ENCODE data around the gene LMX1B.

LMX1B gene

DNA sequence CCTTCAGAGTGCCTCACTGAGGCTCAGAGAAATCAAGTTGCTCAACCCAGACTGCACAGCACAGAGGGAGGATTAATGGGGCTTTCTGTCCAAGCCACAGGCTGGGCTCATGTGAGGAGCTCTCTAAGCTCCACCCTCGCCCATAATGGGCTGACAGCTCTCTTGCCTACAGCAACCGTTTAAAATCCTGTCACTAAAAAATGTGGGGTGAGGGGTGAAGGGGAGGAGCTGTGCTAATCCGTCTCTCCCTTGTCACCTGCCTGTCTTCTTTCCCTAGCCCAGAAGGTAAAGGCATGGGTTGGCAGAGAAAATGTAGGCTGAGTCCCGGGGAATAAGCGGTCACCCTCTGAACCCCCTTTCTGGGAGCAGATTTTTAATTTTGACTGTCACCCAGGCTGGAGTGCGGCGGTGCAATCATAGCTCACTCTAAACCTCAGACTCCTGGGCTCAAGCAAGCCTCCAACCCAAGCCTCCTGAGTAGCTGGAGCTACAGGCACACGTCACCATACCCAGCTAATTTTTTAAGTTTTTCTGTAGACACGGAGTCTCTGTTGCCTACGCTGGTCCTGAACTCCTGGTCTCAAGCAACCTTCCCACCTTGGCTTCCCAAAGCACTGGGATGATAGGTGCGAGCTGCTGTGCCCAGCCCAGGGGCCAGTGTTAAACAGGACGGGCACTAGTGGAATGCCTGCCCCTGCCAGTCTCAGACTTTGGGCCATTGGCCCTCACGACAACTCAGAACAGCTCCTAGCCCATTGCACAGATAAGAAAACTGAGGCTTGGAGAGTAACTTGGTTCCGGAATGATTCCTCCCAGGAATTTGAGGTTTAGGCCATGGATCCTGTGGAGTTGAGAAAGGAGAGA lies 89.5 kb downstream of the LMX1B start:
- Histone ChIP-seq H4K12ac (ENCODE audit: low read depth, low read length) (no peak overlapping the region), H3K9me3 (ENCODE audit: insufficient read depth, low read depth, low read length) (peaks cover 2% of the 10 kb centered on the region), H3K23ac (ENCODE audit: low read length) (no peak overlapping the region), H2AK5ac (ENCODE audit: low read length) (no peak overlapping the region), H3K27ac (ENCODE audit: low read depth, low read length) (no peak overlapping the region), H2AFZ (ENCODE audit: insufficient read depth, low read length, poor library complexity) (no peak overlapping the region), H3K4me3 (ENCODE audit: low read depth, low read length) (no peak overlapping the region), H2BK5ac (ENCODE audit: low read depth, low read length, poor library complexity) (no peak overlapping the region), H2BK12ac (ENCODE audit: low read length) (no peak overlapping the region), H3K36me3 (ENCODE audit: control insufficient read depth in 1 of 2, insufficient read depth in 2 of 2, low read length in 2 of 2) (no peaks in the 10 kb centered on the region), H3K79me1 (ENCODE audit: low read length) (no peaks in the 10 kb centered on the region), H3K4ac (ENCODE audit: low read depth, low read length) (no peak overlapping the region), H3K4me2 (ENCODE audit: low read length) (no peak overlapping the region), H3K18ac (ENCODE audit: low read length) (no peak overlapping the region), H3K4me1 (ENCODE audit: control insufficient read depth in 1 of 2, insufficient read depth in 2 of 2, low read length in 2 of 2) (peaks cover 5 to 11% of the 10 kb centered on the region in 2 experiments), H3K14ac (ENCODE audit: low read length) (no peak overlapping the region), H3K9ac (ENCODE audit: low read length) (no peak overlapping the region), H2BK120ac (ENCODE audit: insufficient read depth, low read length, poor library complexity) (no peak overlapping the region), H4K91ac (ENCODE audit: low read depth, low read length) (no peak overlapping the region), H3K79me2 (ENCODE audit: control insufficient read depth, insufficient read depth, low read length, poor library complexity) (no peaks in the 10 kb centered on the region), H3K27me3 (ENCODE audit: insufficient read depth, low read length) (no peaks in the 10 kb centered on the region), H4K8ac (ENCODE audit: low read depth, low read length) (no peak overlapping the region)
- no CpG with 5 or more reads among the region's 14 CpGs for whole genome bisulfite sequencing (ENCODE audit: extremely low coverage, insufficient coverage, insufficient read length)
- no peak for DNase-seq

DNA sequence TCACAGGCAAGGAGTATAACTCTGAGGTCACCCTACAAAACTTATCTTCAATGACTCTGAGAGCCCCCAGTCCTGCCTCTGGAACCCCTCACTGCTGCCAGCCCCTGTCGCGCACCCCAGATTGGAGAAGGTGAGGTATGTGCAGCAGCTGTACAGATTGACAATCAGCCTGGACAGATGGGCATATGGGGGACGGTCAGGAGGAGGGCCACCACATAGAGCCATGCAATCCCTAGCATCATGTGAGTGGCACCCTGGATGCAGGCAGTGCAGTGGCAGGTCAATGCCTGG lies 90.1 kb downstream of the LMX1B start:
- H2BK120ac ChIP-seq (ENCODE audit: insufficient read depth, low read length, poor library complexity), result no peak overlapping the region
- H3K79me1 ChIP-seq (ENCODE audit: low read length), result no peaks in the 10 kb centered on the region
- no peaks in the 10 kb centered on the region for H3K79me2 ChIP-seq (ENCODE audit: control insufficient read depth, insufficient read depth, low read length, poor library complexity)
- H2AK5ac ChIP-seq (ENCODE audit: low read length), result no peak overlapping the region
- peaks cover 5 to 11% of the 10 kb centered on the region in 2 experiments for H3K4me1 ChIP-seq (ENCODE audit: control insufficient read depth in 1 of 2, insufficient read depth in 2 of 2, low read length in 2 of 2)
- no peak overlapping the region for H3K18ac ChIP-seq (ENCODE audit: low read length)
- H4K91ac ChIP-seq (ENCODE audit: low read depth, low read length), result no peak overlapping the region
- WGBS (ENCODE audit: extremely low coverage, insufficient coverage, insufficient read length), result no CpG with 5 or more reads among the region's 3 CpGs
- H3K23ac ChIP-seq (ENCODE audit: low read length), result no peak overlapping the region
- H3K4me2 ChIP-seq (ENCODE audit: low read length), result no peak overlapping the region
- no peak overlapping the region for H4K8ac ChIP-seq (ENCODE audit: low read depth, low read length)
- H3K14ac ChIP-seq (ENCODE audit: low read length), result no peak overlapping the region
- no peaks in the 10 kb centered on the region for H3K27me3 ChIP-seq (ENCODE audit: insufficient read depth, low read length)
- no peak overlapping the region for H3K9ac ChIP-seq (ENCODE audit: low read length)
- H2BK5ac ChIP-seq (ENCODE audit: low read depth, low read length, poor library complexity), result no peak overlapping the region
- H4K12ac ChIP-seq (ENCODE audit: low read depth, low read length), result no peak overlapping the region
- no peak for DNase-seq
- no peak overlapping the region for H2AFZ ChIP-seq (ENCODE audit: insufficient read depth, low read length, poor library complexity)
- peaks cover 2% of the 10 kb centered on the region for H3K9me3 ChIP-seq (ENCODE audit: insufficient read depth, low read depth, low read length)
- no peak overlapping the region for H2BK12ac ChIP-seq (ENCODE audit: low read length)
- no peaks in the 10 kb centered on the region for H3K36me3 ChIP-seq (ENCODE audit: control insufficient read depth in 1 of 2, insufficient read depth in 2 of 2, low read length in 2 of 2)
- no peak overlapping the region for H3K4ac ChIP-seq (ENCODE audit: low read depth, low read length)
- H3K27ac ChIP-seq (ENCODE audit: low read depth, low read length), result no peak overlapping the region
- no peak overlapping the region for H3K4me3 ChIP-seq (ENCODE audit: low read depth, low read length)

DNA sequence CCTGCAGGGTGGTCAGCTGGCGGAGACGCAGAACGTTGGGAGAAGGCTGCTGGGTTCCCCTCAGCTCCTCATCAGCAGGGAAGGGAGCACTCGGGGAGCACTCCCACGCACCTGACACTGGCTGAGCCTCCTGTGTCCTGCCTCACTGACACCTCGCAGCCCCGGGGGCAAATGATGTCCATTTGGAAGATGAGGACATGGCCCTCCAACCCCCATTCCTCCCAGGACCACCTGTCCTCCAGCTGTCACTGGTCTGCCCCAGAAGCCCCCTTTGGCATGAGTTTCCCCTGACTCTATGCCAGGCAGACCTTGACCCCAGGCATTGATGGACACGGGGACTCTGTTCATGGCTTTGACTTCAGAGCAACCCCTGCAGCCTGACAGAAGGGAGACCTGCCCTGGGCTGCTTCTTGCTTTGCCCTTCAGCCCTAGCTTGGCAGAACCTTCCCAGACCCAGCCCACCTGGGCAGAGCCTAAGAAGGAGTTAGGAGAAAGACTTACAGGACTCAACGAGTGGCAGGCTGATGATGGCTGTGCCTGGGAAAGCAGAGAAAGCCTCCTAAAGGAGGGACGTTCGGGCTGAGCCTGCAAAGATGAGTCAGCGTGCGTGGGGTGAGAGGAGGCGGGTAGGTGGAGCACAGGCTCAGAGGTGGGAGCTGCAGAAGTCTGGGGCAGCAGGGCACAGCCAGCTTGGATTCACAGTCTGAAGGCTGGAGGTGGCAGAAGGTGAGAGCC lies 90.6 kb downstream of the LMX1B start:
- H2BK5ac ChIP-seq (ENCODE audit: low read depth, low read length, poor library complexity), result no peak overlapping the region
- H3K18ac ChIP-seq (ENCODE audit: low read length), result no peak overlapping the region
- no peak overlapping the region for H3K27ac ChIP-seq (ENCODE audit: low read depth, low read length)
- H4K8ac ChIP-seq (ENCODE audit: low read depth, low read length), result no peak overlapping the region
- no peak overlapping the region for H2AFZ ChIP-seq (ENCODE audit: insufficient read depth, low read length, poor library complexity)
- no peak overlapping the region for H4K91ac ChIP-seq (ENCODE audit: low read depth, low read length)
- H3K79me2 ChIP-seq (ENCODE audit: control insufficient read depth, insufficient read depth, low read length, poor library complexity), result no peaks in the 10 kb centered on the region
- no peak overlapping the region for H3K23ac ChIP-seq (ENCODE audit: low read length)
- no peak overlapping the region for H3K4me2 ChIP-seq (ENCODE audit: low read length)
- H3K9ac ChIP-seq (ENCODE audit: low read length), result no peak overlapping the region
- no peak overlapping the region for H2BK12ac ChIP-seq (ENCODE audit: low read length)
- no peak overlapping the region for H3K4me3 ChIP-seq (ENCODE audit: low read depth, low read length)
- no peaks in the 10 kb centered on the region for H3K79me1 ChIP-seq (ENCODE audit: low read length)
- H3K14ac ChIP-seq (ENCODE audit: low read length), result no peak overlapping the region
- no CpG with 5 or more reads among the region's 14 CpGs for WGBS (ENCODE audit: extremely low coverage, insufficient coverage, insufficient read length)
- no peak overlapping the region for H2BK120ac ChIP-seq (ENCODE audit: insufficient read depth, low read length, poor library complexity)
- H4K12ac ChIP-seq (ENCODE audit: low read depth, low read length), result no peak overlapping the region
- no peaks in the 10 kb centered on the region for H3K27me3 ChIP-seq (ENCODE audit: insufficient read depth, low read length)
- no peak for DNase-seq
- H2AK5ac ChIP-seq (ENCODE audit: low read length), result no peak overlapping the region
- no peaks in the 10 kb centered on the region for H3K36me3 ChIP-seq (ENCODE audit: control insufficient read depth in 1 of 2, insufficient read depth in 2 of 2, low read length in 2 of 2)
- peaks cover 2% of the 10 kb centered on the region for H3K9me3 ChIP-seq (ENCODE audit: insufficient read depth, low read depth, low read length)
- H3K4me1 ChIP-seq (ENCODE audit: control insufficient read depth in 1 of 2, insufficient read depth in 2 of 2, low read length in 2 of 2), result peaks cover 5 to 11% of the 10 kb centered on the region in 2 experiments
- no peak overlapping the region for H3K4ac ChIP-seq (ENCODE audit: low read depth, low read length)

DNA sequence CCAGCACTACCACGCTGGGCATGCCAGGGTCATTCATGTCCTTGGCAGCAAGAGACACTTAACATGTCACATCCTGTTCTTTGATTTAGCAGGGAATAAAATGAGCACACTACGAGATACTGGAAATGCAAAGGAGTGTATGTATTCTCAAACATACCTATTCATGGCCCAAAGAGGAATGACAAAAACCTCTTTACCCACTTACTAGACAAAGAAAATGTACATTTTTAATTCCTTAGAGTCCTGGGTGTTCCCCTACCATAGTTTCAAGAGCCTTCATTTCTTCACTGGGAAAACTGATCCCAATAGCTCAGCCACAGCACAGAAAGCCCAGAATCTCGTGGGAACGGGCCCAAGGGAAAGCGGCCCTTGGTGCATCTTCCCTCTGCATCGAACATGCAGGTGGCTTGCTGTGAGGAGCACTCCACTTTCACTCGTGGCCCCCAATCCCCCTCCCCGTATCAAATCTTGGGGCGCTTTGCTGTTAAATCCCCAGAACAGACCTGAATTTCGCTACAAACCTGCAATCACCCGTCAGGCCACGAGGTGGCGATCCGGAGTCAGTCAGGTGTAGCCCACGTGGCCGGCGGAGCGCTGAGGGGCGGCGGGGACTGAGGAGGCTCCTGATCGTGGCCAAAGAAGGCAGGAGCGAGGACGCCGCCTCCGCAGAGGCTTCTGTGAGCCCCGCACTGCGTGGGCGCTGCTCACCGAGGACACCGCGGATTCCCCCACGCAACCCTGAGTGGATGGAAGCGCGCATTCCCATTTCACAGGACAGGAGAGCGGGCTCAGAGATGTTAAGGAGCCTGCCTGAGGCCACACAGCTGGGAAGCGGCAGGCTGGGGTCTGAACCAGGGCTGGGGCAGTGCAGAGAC lies 91.4 kb downstream of the LMX1B start:
- Histone ChIP-seq H3K4me2 (ENCODE audit: low read length) (peak overlapping the region; percentile 51), H2BK120ac (ENCODE audit: insufficient read depth, low read length, poor library complexity) (no peak overlapping the region), H3K4ac (ENCODE audit: low read depth, low read length) (no peak overlapping the region), H3K23ac (ENCODE audit: low read length) (no peak overlapping the region), H2BK5ac (ENCODE audit: low read depth, low read length, poor library complexity) (no peak overlapping the region), H2AFZ (ENCODE audit: insufficient read depth, low read length, poor library complexity) (no peak overlapping the region), H3K4me1 (ENCODE audit: control insufficient read depth in 1 of 2, insufficient read depth in 2 of 2, low read length in 2 of 2) (peaks cover 5 to 11% of the 10 kb centered on the region in 2 experiments), H2AK5ac (ENCODE audit: low read length) (no peak overlapping the region), H3K79me1 (ENCODE audit: low read length) (no peaks in the 10 kb centered on the region), H3K27me3 (ENCODE audit: insufficient read depth, low read length) (no peaks in the 10 kb centered on the region), H4K8ac (ENCODE audit: low read depth, low read length) (no peak overlapping the region), H3K79me2 (ENCODE audit: control insufficient read depth, insufficient read depth, low read length, poor library complexity) (no peaks in the 10 kb centered on the region), H3K4me3 (ENCODE audit: low read depth, low read length) (no peak overlapping the region), H4K12ac (ENCODE audit: low read depth, low read length) (no peak overlapping the region), H3K18ac (ENCODE audit: low read length) (no peak overlapping the region), H3K14ac (ENCODE audit: low read length) (no peak overlapping the region), H3K9me3 (ENCODE audit: insufficient read depth, low read depth, low read length) (peaks cover 2% of the 10 kb centered on the region), H4K91ac (ENCODE audit: low read depth, low read length) (no peak overlapping the region), H3K27ac (ENCODE audit: low read depth, low read length) (no peak overlapping the region), H3K36me3 (ENCODE audit: control insufficient read depth in 1 of 2, insufficient read depth in 2 of 2, low read length in 2 of 2) (no peaks in the 10 kb centered on the region), H3K9ac (ENCODE audit: low read length) (no peak overlapping the region), H2BK12ac (ENCODE audit: low read length) (no peak overlapping the region)
- peak; percentile 62 to 80 for DNase-seq
- WGBS (ENCODE audit: extremely low coverage, insufficient coverage, insufficient read length), result no CpG with 5 or more reads among the region's 36 CpGs

All from trophoblast cell (in vitro differentiated cells and primary cell).